Measurements from ENCODE around the gene ECE1.

Gene ECE1

DNA sequence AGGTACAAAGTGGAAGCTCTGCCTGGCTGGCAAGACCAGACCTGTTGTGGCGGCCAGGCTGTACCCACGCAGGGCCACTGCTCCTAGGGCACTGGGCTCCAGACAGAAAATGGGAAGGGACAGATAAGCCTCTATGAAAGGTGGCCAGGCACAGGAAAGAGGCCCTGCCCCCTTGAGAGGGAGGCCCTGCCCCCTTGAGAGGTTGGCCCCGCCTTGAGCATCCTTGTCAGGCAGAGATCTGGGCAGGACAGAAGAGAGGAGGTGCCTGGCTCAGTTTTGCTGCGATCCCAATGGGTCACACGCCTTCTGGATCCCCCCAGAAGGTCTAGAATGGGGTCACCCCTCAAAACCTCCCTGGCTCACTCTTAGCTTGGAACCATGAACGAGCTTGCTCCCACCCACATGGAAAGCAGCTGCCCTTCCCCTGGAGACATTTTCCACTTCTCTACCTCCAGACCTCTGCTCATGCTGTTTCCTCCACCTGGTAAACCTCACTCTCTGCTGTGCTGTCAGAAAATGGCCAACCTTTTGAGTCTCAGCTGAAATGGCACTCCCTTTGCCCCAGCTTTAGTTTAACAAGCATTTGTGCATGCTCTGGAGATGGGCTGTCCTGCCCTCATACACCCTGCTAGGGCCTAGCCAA lies 17.5 kb upstream of the ECE1 start:
- CTCF ChIA-PET = interaction anchor here (0.9 to 1.1 kb wide), 3 partner anchors 14 to 37 kb away, joined by 3 read pairs; no protein-coding TSS in a partner anchor

DNA sequence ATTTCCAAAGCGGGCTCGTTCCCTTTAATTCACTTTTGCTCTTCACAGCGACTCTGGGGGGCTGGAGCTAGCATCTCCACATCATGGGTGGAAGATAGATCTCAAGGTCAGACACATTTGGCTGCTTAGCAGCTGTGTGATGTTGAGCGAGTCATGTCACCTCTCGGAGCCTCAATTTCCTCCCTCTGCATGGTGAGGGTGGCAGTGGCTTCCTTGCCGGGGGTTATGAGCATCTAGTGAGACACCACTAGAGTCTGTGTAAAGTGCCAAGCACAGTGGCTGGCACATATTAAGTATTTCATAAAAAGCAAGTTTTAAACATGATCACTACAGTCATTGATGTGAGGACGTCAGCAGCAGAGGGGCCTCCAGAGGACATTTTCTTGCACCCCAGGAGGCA lies 16.9 kb upstream of the ECE1 start:
- ChIA-PET POLR2A (no interaction called here), CTCF (interaction anchor here (1.1 kb wide), 2 partner anchors 15 to 37 kb away, joined by 3 read pairs; no protein-coding TSS in a partner anchor)
- no peak for DNase-seq (ENCODE audit: extremely low spot score)

More for the DNA sequence above, 17.5 kb upstream of the ECE1 start:
- TF ChIP-seq SUZ12 (IDR thresholded peaks at IDR 0.05) = no peak
- TF ChIP-seq HDGF (IDR thresholded peaks at IDR 0.05; ENCODE audit: borderline replicate concordance) = no peak
- no peak for TF ChIP-seq ZNF384 (IDR thresholded peaks at IDR 0.05)
- POLR2A ChIA-PET = no interaction called here
- DNase-seq (ENCODE audit: extremely low spot score) = no peak

DNA sequence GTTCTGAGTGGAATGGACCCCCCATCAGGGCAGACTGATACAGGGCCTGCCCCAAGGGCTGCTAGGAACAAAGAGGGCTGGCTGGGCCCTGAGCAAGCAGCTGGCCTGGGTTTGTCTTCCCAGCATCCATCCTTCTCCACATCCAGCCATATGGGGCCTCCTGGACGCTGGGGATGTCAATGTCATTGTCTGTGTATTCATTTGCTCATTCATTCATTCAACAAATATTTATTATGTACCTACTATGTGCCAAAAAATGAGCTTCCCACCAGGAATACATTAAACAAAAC lies 15.6 kb upstream of the ECE1 start:
- no peak for DNase-seq (ENCODE audit: extremely low spot score)
- ChIA-PET POLR2A (interaction anchor here (0.8 to 1.5 kb wide), 2 partner anchors 14 to 39 kb away, joined by 3 to 5 read pairs; no protein-coding TSS in a partner anchor), CTCF (interaction anchor here (0.8 to 0.9 kb wide), 2 partner anchors 12 to 13 kb away, joined by 3 read pairs; no protein-coding TSS in a partner anchor)
- TF ChIP-seq SP1 (IDR thresholded peaks at IDR 0.05) = no peak
- TF ChIP-seq FOXA1 (IDR thresholded peaks at IDR 0.05) = no peak

More for the DNA sequence above, 16.9 kb upstream of the ECE1 start:
- no peak for TF ChIP-seq FOXA1 (IDR thresholded peaks at IDR 0.05)
- no peak for TF ChIP-seq ARNT (IDR thresholded peaks at IDR 0.05)
- no peak for TF ChIP-seq NFRKB (IDR thresholded peaks at IDR 0.05)
- TF ChIP-seq LEF1 (IDR thresholded peaks at IDR 0.05; ENCODE audit: borderline replicate concordance) = no peak
- no peak for TF ChIP-seq TARDBP (IDR thresholded peaks at IDR 0.05)

DNA sequence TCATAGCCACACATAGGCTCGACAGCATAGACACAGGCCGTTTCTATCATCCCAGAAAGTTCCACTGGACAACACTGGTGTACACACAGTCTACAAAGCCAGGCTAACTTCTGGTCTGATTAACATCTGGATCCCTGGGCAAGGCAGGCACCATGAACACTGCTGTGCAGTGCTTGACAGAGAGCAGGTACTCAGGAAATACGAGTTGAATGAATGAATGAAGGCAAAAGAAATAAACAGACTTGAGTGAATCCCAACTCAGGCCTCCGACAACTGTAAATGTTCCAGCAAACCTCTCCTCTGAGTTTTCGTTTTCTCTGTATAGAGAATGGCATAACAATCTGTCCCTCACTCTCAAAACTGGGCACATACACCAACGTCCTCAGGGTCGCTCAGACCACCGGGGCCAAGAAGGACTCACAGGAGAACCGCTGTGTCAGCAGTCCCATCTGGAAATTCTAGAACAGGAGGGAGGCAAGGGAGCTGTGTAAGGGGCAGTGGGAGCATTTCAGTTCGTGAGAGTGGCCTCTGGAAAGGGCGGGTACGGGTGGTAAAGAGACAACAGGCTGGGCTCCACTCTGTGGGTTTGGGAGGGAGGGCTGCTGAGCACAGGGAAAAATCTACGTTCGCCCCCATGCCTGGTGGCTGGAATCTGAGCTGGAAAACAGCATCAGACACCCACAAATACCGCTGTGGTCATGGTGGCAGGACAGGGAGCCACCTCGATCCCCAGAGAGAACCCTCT lies 15.1 kb upstream of the ECE1 start:
- ChIA-PET POLR2A (interaction anchor here (0.8 to 1.5 kb wide), 2 partner anchors 14 to 40 kb away, joined by 3 to 5 read pairs; no protein-coding TSS in a partner anchor), CTCF (interaction anchor here (0.8 to 0.9 kb wide), 2 partner anchors 12 to 14 kb away, joined by 3 read pairs; no protein-coding TSS in a partner anchor)
- TF ChIP-seq SP1 (IDR thresholded peaks at IDR 0.05) (no peak), CTBP1 (IDR thresholded peaks at IDR 0.05; ENCODE audit: borderline replicate concordance) (no peak), BHLHE40 (IDR thresholded peaks at IDR 0.05; ENCODE audit: borderline replicate concordance) (no peak), ARNT (IDR thresholded peaks at IDR 0.05) (no peak), LEF1 (IDR thresholded peaks at IDR 0.05; ENCODE audit: borderline replicate concordance) (no peak), L3MBTL2 (conservative IDR thresholded peaks at IDR 0.05) (no peak), PKNOX1 (IDR thresholded peaks at IDR 0.05) (no peak), SUZ12 (IDR thresholded peaks at IDR 0.05) (no peak), TARDBP (IDR thresholded peaks at IDR 0.05) (no peak), FOXM1 (IDR thresholded peaks at IDR 0.05; ENCODE audit: borderline replicate concordance) (no peak), FOXA1 (IDR thresholded peaks at IDR 0.05) (no peak)
- DNase-seq (ENCODE audit: extremely low spot score) = no peak

DNA sequence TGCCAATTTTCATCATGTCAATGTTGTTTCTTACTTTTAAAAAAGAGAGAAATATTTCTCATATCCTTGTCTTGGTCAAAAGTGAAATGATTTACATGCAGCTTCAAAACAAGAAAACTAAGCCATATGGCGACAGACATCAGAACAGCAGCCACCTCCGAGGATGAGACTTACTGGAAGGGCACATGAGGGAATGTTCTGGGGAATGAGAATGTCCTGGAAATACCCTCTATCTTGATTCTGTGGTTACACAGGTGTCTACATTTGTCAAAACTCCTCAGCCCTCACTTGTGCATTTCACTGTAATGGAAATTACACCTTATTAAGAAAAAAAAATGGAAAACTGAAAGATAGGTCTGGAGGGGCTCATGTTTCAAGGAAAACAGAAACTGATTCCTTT lies 14.2 kb upstream of the ECE1 start:
- TF ChIP-seq LEF1 (IDR thresholded peaks at IDR 0.05; ENCODE audit: borderline replicate concordance) (no peak), HDGF (IDR thresholded peaks at IDR 0.05; ENCODE audit: borderline replicate concordance) (no peak), NFRKB (IDR thresholded peaks at IDR 0.05) (no peak), TARDBP (IDR thresholded peaks at IDR 0.05) (no peak), L3MBTL2 (conservative IDR thresholded peaks at IDR 0.05) (no peak), ARNT (IDR thresholded peaks at IDR 0.05) (no peak), FOXK2 (IDR thresholded peaks at IDR 0.05) (no peak), CTBP1 (IDR thresholded peaks at IDR 0.05; ENCODE audit: borderline replicate concordance) (no peak), FOXM1 (IDR thresholded peaks at IDR 0.05; ENCODE audit: borderline replicate concordance) (no peak), ZNF384 (IDR thresholded peaks at IDR 0.05) (no peak), SUZ12 (IDR thresholded peaks at IDR 0.05) (no peak), ELF4 (IDR thresholded peaks at IDR 0.05) (no peak)
- ChIA-PET POLR2A (no interaction called here), CTCF (interaction anchor here (0.6 kb wide), 1 partner anchor 72 kb away, joined by 4 read pairs; no protein-coding TSS in a partner anchor)
- DNase-seq (ENCODE audit: extremely low spot score) = no peak

DNA sequence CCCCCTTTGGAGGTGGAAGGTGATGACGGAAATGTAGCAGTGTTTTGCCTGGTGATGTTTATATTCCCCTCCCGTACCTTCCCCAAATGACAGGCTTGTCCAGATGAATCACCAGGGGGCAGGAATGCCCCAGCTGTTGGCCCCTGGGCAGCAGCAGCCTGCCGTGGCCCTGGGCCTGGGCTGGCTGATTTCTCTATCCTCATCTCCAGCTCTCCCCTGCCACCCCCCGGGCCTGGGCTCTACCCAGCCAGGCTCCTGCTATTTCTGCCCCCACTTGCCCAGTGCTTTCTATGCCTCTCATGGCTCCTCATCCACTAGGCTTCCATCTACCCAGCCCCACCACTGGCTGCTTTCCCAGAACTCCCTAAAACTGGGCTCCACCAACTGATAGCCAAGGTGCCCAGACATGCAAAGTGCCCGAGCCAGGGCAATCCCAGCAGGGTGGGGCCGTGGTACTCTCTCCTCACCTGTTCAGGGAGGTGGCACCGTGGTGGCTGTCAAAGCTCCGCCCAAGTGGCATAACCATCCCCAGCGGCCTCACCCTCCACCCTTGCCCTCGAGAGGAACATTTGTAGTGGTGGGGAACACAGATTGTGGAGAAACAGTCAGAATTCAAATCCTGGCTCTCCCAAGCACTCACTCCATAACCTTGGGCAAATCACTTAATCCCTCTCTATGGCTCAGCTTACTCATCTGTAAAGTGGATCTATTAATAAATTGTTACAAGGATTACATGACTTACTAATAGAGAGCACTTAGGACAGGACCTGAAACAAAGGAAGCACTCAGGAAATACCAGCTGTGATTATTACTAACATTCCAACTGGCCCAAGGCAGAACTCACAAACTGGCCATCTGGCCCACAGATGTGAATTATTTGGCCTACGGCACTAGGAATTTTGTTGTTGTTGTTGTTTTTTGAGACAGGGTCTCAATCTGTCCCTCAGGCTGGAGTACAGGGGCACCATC lies 12.8 kb upstream of the ECE1 start:
- no peak for TF ChIP-seq ZNF384 (IDR thresholded peaks at IDR 0.05)
- no peak for TF ChIP-seq FOXM1 (IDR thresholded peaks at IDR 0.05; ENCODE audit: borderline replicate concordance)
- TF ChIP-seq NFRKB (IDR thresholded peaks at IDR 0.05) = no peak
- no peak for TF ChIP-seq TARDBP (IDR thresholded peaks at IDR 0.05)
- no peak for TF ChIP-seq PKNOX1 (IDR thresholded peaks at IDR 0.05)
- no peak for TF ChIP-seq BHLHE40 (IDR thresholded peaks at IDR 0.05; ENCODE audit: borderline replicate concordance)
- TF ChIP-seq L3MBTL2 (conservative IDR thresholded peaks at IDR 0.05) = no peak
- no peak for TF ChIP-seq SP1 (IDR thresholded peaks at IDR 0.05)
- no peak for TF ChIP-seq HDGF (IDR thresholded peaks at IDR 0.05; ENCODE audit: borderline replicate concordance)
- no peak for TF ChIP-seq LEF1 (IDR thresholded peaks at IDR 0.05; ENCODE audit: borderline replicate concordance)
- TF ChIP-seq ARNT (IDR thresholded peaks at IDR 0.05) = no peak
- no peak for TF ChIP-seq FOXA1 (IDR thresholded peaks at IDR 0.05)
- no peak for TF ChIP-seq FOXK2 (IDR thresholded peaks at IDR 0.05)
- no peak for TF ChIP-seq ELF4 (IDR thresholded peaks at IDR 0.05)
- no peak for TF ChIP-seq CTBP1 (IDR thresholded peaks at IDR 0.05; ENCODE audit: borderline replicate concordance)
- no peak for TF ChIP-seq SUZ12 (IDR thresholded peaks at IDR 0.05)
- DNase-seq (ENCODE audit: extremely low spot score) = no peak
- POLR2A ChIA-PET = no interaction called here
- CTCF ChIA-PET = interaction anchor here (0.6 to 0.9 kb wide), 2 partner anchors 33 to 112 kb away, joined by 3 to 5 read pairs; no protein-coding TSS in a partner anchor

Measured in HEK293T (cell line).